Panc1 (cell line): ENCODE measurements around the gene PEX5L. TPM values are rescaled to one million over a fixed set of nuclear protein-coding genes. Genes with fewer than 3 reads are reported as not detected.

Source experiments
- ATAC-seq: fragments of 200-7000 bp; cut with Tn5 transposase; 2 replicates; pipeline ENCODE4 v1.9.1; 2020; ENCODE audit warnings: mild to moderate bottlenecking, moderate library complexity
- BruUV-seq: library from RNA; stranded (reverse); fragments of 400-500 nt; replicated peaks from 2 replicates; lab custom pipeline; 2021; lab: Mats Ljungman, UMichigan
- CTCF ChIA-PET: fragments of 300-600 bp; sonication (Branson Sonifier 250); formaldehyde crosslinking; loops from one replicate; lab custom pipeline; 2022; ENCODE audit warnings: antibody characterized with exemption; lab: Charles Lee
- POLR2A ChIA-PET: fragments of 300-600 bp; sonication (Branson Sonifier 250); formaldehyde crosslinking; loops from one replicate; lab custom pipeline; 2022; ENCODE audit warnings: antibody characterized with exemption; lab: Charles Lee
- DNase-seq: peaks from one replicate; pipeline ENCODE4 v3.0.0-alpha.2; 2010; ENCODE audit warnings: low read depth, low spot score
- H3K27ac ChIP-seq: 2 replicates; pipeline ENCODE4 v1.5.1; 2011; ENCODE audit warnings: mild to moderate bottlenecking, low read length, inconsistent platforms
- H3K27me3 ChIP-seq: fragments of 200-500 bp; sonication (Bioruptor generic); 2 replicates; pipeline ENCODE4 v1.6.0; 2014; ENCODE audit warnings: low read length, inconsistent platforms; ENCODE audit not compliant: control insufficient read depth, insufficient read depth
- H3K36me3 ChIP-seq: fragments of 200-500 bp; sonication (Bioruptor generic); 2 replicates; pipeline ENCODE4 v1.5.1; 2014; ENCODE audit warnings: inconsistent platforms, mild to moderate bottlenecking, low read length, moderate library complexity; ENCODE audit not compliant: control insufficient read depth, insufficient read depth
- H3K4me1 ChIP-seq: 2 replicates; pipeline ENCODE4 v1.5.1; 2011; ENCODE audit warnings: inconsistent platforms, mild to moderate bottlenecking, low read length, moderate library complexity; ENCODE audit not compliant: control insufficient read depth, insufficient read depth
- H3K4me3 ChIP-seq, 2 experiments: 2 replicates each; pipeline ENCODE4 v1.5.1; 2011 to 2012; ENCODE audit warnings: low read depth in 2 of 2, low read length in 2 of 2, mild to moderate bottlenecking in 2 of 2, inconsistent platforms in 1 of 2, moderate library complexity in 1 of 2
- H3K9me3 ChIP-seq: fragments of 200-500 bp; sonication (Bioruptor generic); 2 replicates; pipeline ENCODE4 v1.5.1; 2014; ENCODE audit warnings: low read depth, mild to moderate bottlenecking, inconsistent platforms, low read length, moderate library complexity; ENCODE audit not compliant: control insufficient read depth, insufficient read depth
- CTCF ChIP-seq: fragments of 450-650 bp; IDR thresholded peaks from 2 replicates; pipeline ENCODE4 v1.5.1; 2017; ENCODE audit warnings: mild to moderate bottlenecking
- POLR2AphosphoS5 ChIP-seq: IDR thresholded peaks from 2 replicates; pipeline ENCODE4 v1.6.1; 2012; ENCODE audit warnings: mild to moderate bottlenecking, low read depth, low read length, moderate library complexity
- REST ChIP-seq, 2 experiments: IDR thresholded peaks; 2 replicates each; pipeline ENCODE4 v1.6.1; 2011 to 2012; ENCODE audit warnings: low read depth in 2 of 2, control low read depth in 1 of 2, low read length in 1 of 2, mild to moderate bottlenecking in 1 of 2, moderate library complexity in 1 of 2; ENCODE audit not compliant: insufficient read depth in 1 of 2
- SIN3A ChIP-seq: IDR thresholded peaks from 2 replicates; pipeline ENCODE4 v1.6.1; 2012; ENCODE audit warnings: low read depth, mild to moderate bottlenecking, low read length, moderate library complexity, borderline replicate concordance; ENCODE audit not compliant: insufficient read depth
- TCF7L2 ChIP-seq: IDR thresholded peaks from 2 replicates; pipeline ENCODE4 v1.6.1; 2011; ENCODE audit warnings: mild to moderate bottlenecking, low read depth, low read length, inconsistent platforms
- in situ Hi-C: cut with HindIII; loops from 2 replicates; pipeline ENCODE4 v1.10.0; 2016; ENCODE audit warnings: low sequenced_read_pairs, low pct_unique_long_range_greater_than_20kb
- intact Hi-C: fragments of 100-400 bp; cut with micrococcal nuclease; formaldehyde crosslinking; loops from one replicate; pipeline ENCODE4 v1.10.0; 2022; ENCODE audit not compliant: unreplicated experiment
- total RNA-seq: library from RNA; stranded (reverse); gene quantifications from one replicate; pipeline ENCODE4 v1.2.1, GENCODE V29; 2021; ENCODE audit not compliant: unreplicated experiment

Gene PEX5L
- total RNA-seq, 1 experiment from 2014 or later: 0.23 TPM

GRCh38 chr3:179921951-179922350 lies 114.8 kb downstream of the PEX5L start:
- ChIA-PET POLR2A (no interaction called here), CTCF (no interaction called here)
- Histone ChIP-seq H3K27me3 (no peaks in the 10 kb centered on the region), H3K4me1 (no peaks in the 10 kb centered on the region), H3K27ac (no peak overlapping the region), H3K36me3 (no peaks in the 10 kb centered on the region), H3K9me3 (no peaks in the 10 kb centered on the region), H3K4me3 (no peak overlapping the region)
- in situ Hi-C loops: no loop called here
- TF ChIP-seq REST (IDR thresholded peaks at IDR 0.05; ENCODE audit: insufficient read depth in 1 of 2, low read depth in 2 of 2, low read length in 1 of 2) (no peak), POLR2AphosphoS5 (no peak), TCF7L2 (no peak), SIN3A (no peak)
- no TSS peak for BruUV-seq
- intact Hi-C loops: no loop called here
- DNase-seq: no peak
- no peak for ATAC-seq

- ATAC-seq (no peak), DNase-seq (no peak)
- H3K4me1 ChIP-seq: no peaks in the 10 kb centered on the region
- H3K36me3 ChIP-seq: no peaks in the 10 kb centered on the region
- in situ Hi-C loops: no loop called here
- H3K27me3 ChIP-seq: no peaks in the 10 kb centered on the region
- H3K4me3 ChIP-seq: no peak overlapping the region
- ChIA-PET CTCF (no interaction called here), POLR2A (no interaction called here)
- TF ChIP-seq REST (IDR thresholded peaks at IDR 0.05; ENCODE audit: insufficient read depth in 1 of 2, low read depth in 2 of 2, low read length in 1 of 2) (no peak), SIN3A (no peak), CTCF (no peak), TCF7L2 (no peak), POLR2AphosphoS5 (no peak)
- intact Hi-C loops: no loop called here
- H3K27ac ChIP-seq: no peak overlapping the region
- H3K9me3 ChIP-seq: no peaks in the 10 kb centered on the region
- no TSS peak for BruUV-seq
Observed at GRCh38 chr3:179921500-179921899, 115.2 kb downstream of the PEX5L start.
